DMS 273 treated with DMSO at 0.1 percent for 48 hours (cell line): ENCODE data around the gene PORCN.
A peak's percentile ranks its signal among the peaks of the same experiment; 100 is the strongest.

ENCODE experiments used
- DNase-seq: peaks from one replicate; lab custom pipeline; 2025; lab: John Stamatoyannopoulos, UW

PORCN gene

GRCh38 chrX:48508400-48509244 lies at the start of gene PORCN:
Gene PORCN, plus strand, starts transcription at chrX:48508992. Its CDS starts 829 bp downstream, at chrX:48509821.
- DNase-seq, result no peak

DNA sequence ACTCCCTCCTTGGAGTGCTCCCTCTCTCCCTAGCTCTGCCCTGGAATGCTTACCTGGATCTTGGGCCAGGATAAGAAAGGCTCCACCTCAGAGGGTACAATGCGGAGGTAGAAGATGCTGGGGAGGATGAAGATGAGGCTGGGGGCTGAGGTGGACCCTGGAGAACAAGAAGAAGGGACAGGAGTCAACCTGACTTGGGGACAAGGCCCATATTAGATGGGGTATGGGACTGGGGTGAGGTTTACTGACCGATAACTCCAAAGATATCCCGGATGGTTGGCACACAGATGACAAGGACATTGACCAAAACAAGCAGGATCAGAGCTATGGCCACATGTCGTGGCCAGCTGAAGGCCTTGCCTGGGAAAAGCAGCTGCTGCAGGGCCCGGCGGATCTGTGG lies 49.3 kb upstream of the PORCN start:
- no peak for DNase-seq

DNA sequence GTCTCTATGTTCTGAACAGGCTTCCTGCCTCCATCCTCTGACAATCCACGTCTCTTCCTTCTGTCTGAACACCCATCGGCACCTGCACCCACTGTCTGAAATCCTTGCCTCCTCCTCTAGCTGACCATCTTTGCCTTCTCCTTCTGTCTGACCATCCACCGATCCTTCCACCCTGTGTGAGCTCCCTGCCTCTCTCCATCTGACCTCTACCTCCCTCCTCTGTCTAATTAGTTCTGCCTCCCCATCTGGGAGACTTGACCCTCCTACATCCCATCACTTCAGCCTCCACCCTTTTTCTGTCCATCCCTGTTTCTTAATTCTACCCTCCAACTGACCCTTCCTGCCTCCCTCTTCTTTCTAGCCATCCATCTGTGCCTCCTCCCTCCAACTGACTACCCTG lies 48.8 kb upstream of the PORCN start:
- DNase-seq, result no peak

GRCh38 chrX:48460606-48461005 lies 48.2 kb upstream of the PORCN start:
- no peak for DNase-seq

GRCh38 chrX:48461830-48462229 lies 47.0 kb upstream of the PORCN start:
- no peak for DNase-seq

GRCh38 chrX:48465336-48465933 lies 43.4 kb upstream of the PORCN start:
- no peak for DNase-seq

DNA sequence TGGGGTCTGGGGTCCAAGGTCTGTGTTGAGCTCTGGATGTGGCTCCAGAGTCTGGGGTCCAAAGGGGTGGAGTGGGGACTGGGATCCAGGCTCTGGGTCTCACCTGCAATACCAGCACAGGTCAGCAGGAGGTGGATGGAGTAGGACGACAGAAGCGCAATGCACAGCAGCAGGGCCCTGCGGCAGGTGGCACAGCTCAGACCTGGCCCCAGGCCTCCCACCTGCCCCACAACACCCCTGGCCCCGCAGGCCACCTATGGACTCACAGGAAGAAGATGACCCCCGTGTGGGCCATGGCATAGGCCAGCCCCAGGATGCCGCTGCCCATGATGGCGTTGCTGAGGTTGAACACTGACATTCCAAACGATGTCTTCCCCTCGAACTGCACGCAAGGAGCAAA lies 42.1 kb upstream of the PORCN start:
- no peak for DNase-seq

- no peak for DNase-seq
Measured at GRCh38 chrX:48467281-48467761, 41.5 kb upstream of the PORCN start.

DNA sequence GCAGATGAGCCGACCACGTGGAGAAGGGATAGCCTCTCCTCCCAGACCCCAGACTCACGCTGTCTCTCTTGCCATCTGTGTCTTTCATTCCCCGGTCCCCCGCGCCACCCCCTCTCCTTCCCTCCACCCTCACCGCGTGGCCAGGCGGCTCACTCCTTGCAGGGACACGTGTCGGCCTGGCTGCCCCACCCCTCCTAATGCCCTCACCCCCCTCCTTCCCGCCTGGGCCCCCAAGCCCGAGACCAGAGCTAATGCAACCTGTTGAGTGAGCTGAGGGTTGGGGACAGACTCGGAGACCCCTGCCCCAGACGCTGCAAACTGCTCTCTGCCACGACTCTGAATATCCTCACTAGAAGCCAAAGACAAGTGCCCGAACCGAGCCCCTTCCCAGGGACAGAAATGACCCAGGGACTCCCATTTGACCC lies 40.5 kb upstream of the PORCN start:
- DNase-seq, result no peak

GRCh38 chrX:48468693-48469691 lies 39.8 kb upstream of the PORCN start:
- DNase-seq, result peak; percentile 27

GRCh38 chrX:48470110-48470832 lies 38.5 kb upstream of the PORCN start, which contains the start of gene SLC38A5:
Gene SLC38A5, minus strand, starts transcription at chrX:48470260. Its CDS starts 2,336 bp downstream, at chrX:48467924.
- DNase-seq, result no peak

DNA sequence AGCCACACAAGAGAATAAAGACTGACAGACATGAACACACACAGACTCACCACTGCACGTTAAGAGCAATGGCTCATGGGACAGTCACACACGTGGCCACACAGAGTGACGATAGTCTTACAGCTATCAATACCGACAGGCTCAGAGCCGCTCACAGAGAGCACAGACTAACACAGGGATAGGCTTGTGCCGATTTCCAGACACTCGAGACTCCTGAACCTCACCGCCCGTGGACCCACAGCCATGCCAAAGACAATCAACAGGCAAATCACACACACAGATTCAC lies 38.0 kb upstream of the PORCN start:
- no peak for DNase-seq

- no peak for DNase-seq
Measured at GRCh38 chrX:48471504-48471903, 37.3 kb upstream of the PORCN start.

GRCh38 chrX:48472225-48472624 lies 36.6 kb upstream of the PORCN start:
- DNase-seq, result peak; percentile 60

- peak; percentile 78 for DNase-seq
Measured at GRCh38 chrX:48472851-48473703, 35.7 kb upstream of the PORCN start.

DNA sequence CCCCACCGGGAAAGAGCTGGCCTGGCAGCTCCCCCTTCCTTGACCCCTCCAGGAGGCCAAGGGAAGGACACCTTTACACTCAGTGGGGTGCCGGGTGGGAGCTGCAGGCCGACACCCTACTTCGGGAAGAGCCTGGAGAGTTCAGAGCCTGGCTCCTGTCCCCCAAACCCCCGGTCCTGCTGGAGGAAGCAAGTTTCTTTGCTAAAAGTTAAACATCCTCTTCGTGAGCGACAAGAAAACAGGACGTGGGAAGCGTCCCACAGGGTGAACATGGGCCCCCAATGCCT lies 35.1 kb upstream of the PORCN start:
- DNase-seq, result no peak

DNA sequence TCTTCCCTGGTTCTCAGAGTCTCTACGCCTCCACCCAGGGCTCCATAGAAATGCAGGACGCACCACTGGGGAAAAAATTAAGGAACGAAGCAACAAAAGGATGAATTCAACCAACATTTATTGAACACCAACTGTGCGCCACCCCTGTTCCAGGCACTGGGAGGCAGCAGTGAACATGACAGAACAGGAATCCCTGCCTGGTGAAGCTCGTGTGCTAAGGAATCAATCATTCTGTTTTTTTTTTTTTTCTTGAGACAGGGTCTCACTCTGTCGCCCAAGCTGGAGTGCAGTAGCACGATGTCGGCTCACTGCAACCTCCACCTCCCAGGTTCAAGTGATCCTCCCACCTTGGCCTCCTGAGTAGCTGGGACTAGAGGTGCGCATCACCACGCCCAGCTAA lies 34.7 kb upstream of the PORCN start:
- DNase-seq, result no peak

DNA sequence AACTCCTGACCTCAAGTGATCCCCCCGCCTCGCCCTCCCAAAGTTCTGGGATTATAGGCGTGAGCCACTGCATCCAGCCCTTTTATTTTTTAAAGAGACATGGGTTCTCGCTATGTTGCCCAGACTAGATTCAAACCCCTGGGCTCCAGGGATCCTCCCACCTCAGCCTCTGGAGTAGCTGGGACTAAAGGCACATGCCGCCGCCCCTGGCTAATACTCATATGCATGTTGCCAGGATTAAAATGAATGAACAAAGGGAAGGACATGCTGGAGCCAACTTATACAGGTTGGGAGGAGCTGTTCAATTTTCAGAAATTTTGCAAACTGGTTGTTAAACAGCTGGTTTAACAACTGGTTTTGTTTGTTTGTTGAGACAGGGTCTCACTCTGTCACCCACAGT lies 34.2 kb upstream of the PORCN start:
- no peak for DNase-seq

DNA sequence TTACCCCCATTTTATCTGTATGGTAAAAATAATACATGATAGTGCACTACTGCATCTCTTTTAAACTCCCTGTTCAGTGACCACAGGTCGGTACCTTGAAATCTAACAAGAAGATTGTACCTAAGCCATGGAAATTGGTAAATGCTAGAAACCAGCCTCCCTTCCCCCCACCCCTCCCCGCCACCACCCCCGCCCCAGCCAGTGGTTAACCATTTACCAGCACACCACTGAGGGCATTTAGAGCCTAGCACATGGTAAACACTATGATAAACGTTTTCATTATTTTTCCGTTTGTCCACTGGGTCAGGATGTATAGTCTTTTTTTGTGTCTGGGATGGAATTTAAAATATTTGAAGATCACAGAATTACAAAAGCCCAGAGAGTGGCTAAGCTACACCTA lies 33.5 kb upstream of the PORCN start:
- no peak for DNase-seq

- peak; percentile 51 for DNase-seq
Measured at GRCh38 chrX:48475774-48476577, 32.8 kb upstream of the PORCN start, which contains the start of gene FTSJ1. Gene FTSJ1, plus strand, starts transcription at chrX:48476199. Its CDS starts 1,849 bp downstream, at chrX:48478048.
